ENCODE results near the gene MC1R. TPM values are rescaled to one million over a fixed set of nuclear protein-coding genes. Genes with fewer than 3 reads are reported as not detected.

MC1R gene
- total RNA-seq, 1 experiment from 2014 or later, result 6.5 TPM

GRCh38 chr16:89949756-89950155 lies 31.1 kb downstream of the MC1R start:
- H3K27me3 ChIP-seq (ENCODE audit: control insufficient read depth, insufficient read depth, low read length), result peaks cover 21% of the 10 kb centered on the region
- DNase-seq, result no peak
- no peaks in the 10 kb centered on the region for H3K36me3 ChIP-seq (replicated peaks; ENCODE audit: control insufficient read depth, insufficient read depth, low read length)

GRCh38 chr16:89951509-89951908 lies 32.8 kb downstream of the MC1R start:
- DNase-seq, result peak; percentile 61

More at GRCh38 chr16:89949756-89950155, 31.1 kb downstream of the MC1R start:
- no peak overlapping the region; the same call in 1 of the 2 replicates for H3K4me3 ChIP-seq (ENCODE audit: insufficient read depth, low read depth, low read length)

GRCh38 chr16:89952049-89952448 lies 33.4 kb downstream of the MC1R start:
- Histone ChIP-seq H3K36me3 (replicated peaks; ENCODE audit: control insufficient read depth, insufficient read depth, low read length) (no peaks in the 10 kb centered on the region), H3K27me3 (ENCODE audit: control insufficient read depth, insufficient read depth, low read length) (peaks cover 18% of the 10 kb centered on the region), H3K4me3 (ENCODE audit: insufficient read depth, low read depth, low read length) (no peak overlapping the region)
- DNase-seq, result no peak

More at GRCh38 chr16:89951509-89951908, 32.8 kb downstream of the MC1R start:
- Histone ChIP-seq H3K4me3 (ENCODE audit: insufficient read depth, low read depth, low read length) (no peak overlapping the region), H3K27me3 (ENCODE audit: control insufficient read depth, insufficient read depth, low read length) (peaks cover 21% of the 10 kb centered on the region), H3K36me3 (replicated peaks; ENCODE audit: control insufficient read depth, insufficient read depth, low read length) (no peaks in the 10 kb centered on the region)

- H3K36me3 ChIP-seq (replicated peaks; ENCODE audit: control insufficient read depth, insufficient read depth, low read length), result no peaks in the 10 kb centered on the region
- H3K4me3 ChIP-seq (ENCODE audit: insufficient read depth, low read depth, low read length), result no peak overlapping the region
- H3K27me3 ChIP-seq (ENCODE audit: control insufficient read depth, insufficient read depth, low read length), result peaks cover 13% of the 10 kb centered on the region
- DNase-seq, result peak; percentile 32
Observed at GRCh38 chr16:89952551-89952950, 33.9 kb downstream of the MC1R start.

- Histone ChIP-seq H3K36me3 (replicated peaks; ENCODE audit: control insufficient read depth, insufficient read depth, low read length) (peaks cover 1% of the 10 kb centered on the region), H3K27me3 (ENCODE audit: control insufficient read depth, insufficient read depth, low read length) (peaks cover 7% of the 10 kb centered on the region; the same call in 1 of the 2 replicates), H3K4me3 (ENCODE audit: insufficient read depth, low read depth, low read length) (no peak overlapping the region)
- no peak for DNase-seq
Observed at GRCh38 chr16:89953671-89954406, 35.2 kb downstream of the MC1R start.

GRCh38 chr16:89954462-89954861 lies 35.8 kb downstream of the MC1R start:
- H3K4me3 ChIP-seq (ENCODE audit: insufficient read depth, low read depth, low read length), result no peak overlapping the region
- H3K36me3 ChIP-seq (replicated peaks; ENCODE audit: control insufficient read depth, insufficient read depth, low read length), result peaks cover 4% of the 10 kb centered on the region
- peaks cover 2% of the 10 kb centered on the region; the same call in 1 of the 2 replicates for H3K27me3 ChIP-seq (ENCODE audit: control insufficient read depth, insufficient read depth, low read length)
- DNase-seq, result peak; percentile 37

- H3K27me3 ChIP-seq (ENCODE audit: control insufficient read depth, insufficient read depth, low read length), result no peaks in the 10 kb centered on the region
- no peak overlapping the region for H3K4me3 ChIP-seq (ENCODE audit: insufficient read depth, low read depth, low read length)
- peak; percentile 79 for DNase-seq
Observed at GRCh38 chr16:89955001-89955685, 36.5 kb downstream of the MC1R start.

GRCh38 chr16:89956505-89957215 lies 38.0 kb downstream of the MC1R start:
- DNase-seq, result peak; percentile 46
- Histone ChIP-seq H3K27me3 (ENCODE audit: control insufficient read depth, insufficient read depth, low read length) (no peaks in the 10 kb centered on the region), H3K4me3 (ENCODE audit: insufficient read depth, low read depth, low read length) (no peak overlapping the region), H3K36me3 (replicated peaks; ENCODE audit: control insufficient read depth, insufficient read depth, low read length) (peaks cover 4% of the 10 kb centered on the region)

More at GRCh38 chr16:89955001-89955685, 36.5 kb downstream of the MC1R start:
- peaks cover 4% of the 10 kb centered on the region for H3K36me3 ChIP-seq (replicated peaks; ENCODE audit: control insufficient read depth, insufficient read depth, low read length)

GRCh38 chr16:89957216-89957785 lies 38.6 kb downstream of the MC1R start:
- Histone ChIP-seq H3K4me3 (ENCODE audit: insufficient read depth, low read depth, low read length) (no peak overlapping the region), H3K27me3 (ENCODE audit: control insufficient read depth, insufficient read depth, low read length) (no peaks in the 10 kb centered on the region)
- peak; percentile 51 for DNase-seq

GRCh38 chr16:89958068-89958467 lies 39.4 kb downstream of the MC1R start:
- Histone ChIP-seq H3K36me3 (replicated peaks; ENCODE audit: control insufficient read depth, insufficient read depth, low read length) (peaks cover 4% of the 10 kb centered on the region), H3K4me3 (ENCODE audit: insufficient read depth, low read depth, low read length) (no peak overlapping the region), H3K27me3 (ENCODE audit: control insufficient read depth, insufficient read depth, low read length) (no peaks in the 10 kb centered on the region)
- DNase-seq, result peak; percentile 94

More at GRCh38 chr16:89957216-89957785, 38.6 kb downstream of the MC1R start:
- H3K36me3 ChIP-seq (replicated peaks; ENCODE audit: control insufficient read depth, insufficient read depth, low read length), result peaks cover 4% of the 10 kb centered on the region

GRCh38 chr16:89958596-89958995 lies 39.9 kb downstream of the MC1R start:
- Histone ChIP-seq H3K4me3 (ENCODE audit: insufficient read depth, low read depth, low read length) (no peak overlapping the region), H3K27me3 (ENCODE audit: control insufficient read depth, insufficient read depth, low read length) (no peaks in the 10 kb centered on the region), H3K36me3 (replicated peaks; ENCODE audit: control insufficient read depth, insufficient read depth, low read length) (peaks cover 4% of the 10 kb centered on the region)
- peak; percentile 33 for DNase-seq

- H3K36me3 ChIP-seq (replicated peaks; ENCODE audit: control insufficient read depth, insufficient read depth, low read length), result peaks cover 4% of the 10 kb centered on the region
- no peak for DNase-seq
- no peak overlapping the region for H3K4me3 ChIP-seq (ENCODE audit: insufficient read depth, low read depth, low read length)
Observed at GRCh38 chr16:89960966-89961365, 42.3 kb downstream of the MC1R start.

GRCh38 chr16:89961920-89962319 lies 43.3 kb downstream of the MC1R start:
- no peak overlapping the region for H3K4me3 ChIP-seq (ENCODE audit: insufficient read depth, low read depth, low read length)
- DNase-seq, result peak; percentile 55
- H3K27me3 ChIP-seq (ENCODE audit: control insufficient read depth, insufficient read depth, low read length), result no peaks in the 10 kb centered on the region
- H3K36me3 ChIP-seq (replicated peaks; ENCODE audit: control insufficient read depth, insufficient read depth, low read length), result peaks cover 4% of the 10 kb centered on the region

More at GRCh38 chr16:89960966-89961365, 42.3 kb downstream of the MC1R start:
- H3K27me3 ChIP-seq (ENCODE audit: control insufficient read depth, insufficient read depth, low read length), result no peaks in the 10 kb centered on the region
